ENCODE data around the gene THAP2.

THAP2 gene

GRCh38 chr12:71642264-71642663, 21.8 kb upstream of the THAP2 start:
- CTCF ChIA-PET, result no interaction called here
- POLR2A ChIA-PET, result no interaction called here
- no peak for DNase-seq (ENCODE audit: extremely low spot score)
- TF ChIP-seq HDGF (IDR thresholded peaks at IDR 0.05; ENCODE audit: borderline replicate concordance), result no peak
- TF ChIP-seq CTBP1 (IDR thresholded peaks at IDR 0.05; ENCODE audit: borderline replicate concordance), result no peak
- no peak for TF ChIP-seq FOXA1 (IDR thresholded peaks at IDR 0.05)
- no peak for TF ChIP-seq ZNF384 (IDR thresholded peaks at IDR 0.05)
- no peak for TF ChIP-seq SP1 (IDR thresholded peaks at IDR 0.05)
- no peak for TF ChIP-seq ARNT (IDR thresholded peaks at IDR 0.05)
- TF ChIP-seq FOXM1 (IDR thresholded peaks at IDR 0.05; ENCODE audit: borderline replicate concordance), result no peak
- TF ChIP-seq PKNOX1 (IDR thresholded peaks at IDR 0.05), result no peak

DNA sequence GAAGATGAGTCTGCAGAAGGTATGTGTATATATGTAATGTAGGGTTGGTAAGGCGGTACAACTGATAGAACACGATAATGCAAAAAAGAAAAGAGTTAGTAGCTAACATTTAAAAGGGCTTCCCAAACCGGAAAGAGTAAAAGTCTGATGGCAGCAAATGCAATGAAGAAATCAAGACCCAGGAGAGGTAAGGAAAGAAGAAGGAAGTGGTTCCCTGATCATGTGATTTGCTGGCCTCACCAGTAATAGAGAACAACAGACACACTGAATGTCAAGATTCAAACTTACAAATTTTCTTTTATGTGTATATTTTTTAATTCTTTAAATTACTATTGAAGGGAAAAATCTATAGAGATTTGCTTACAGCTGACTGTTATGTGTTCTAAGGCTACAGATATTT, 18.8 kb upstream of the THAP2 start:
- TF ChIP-seq FOXM1 (IDR thresholded peaks at IDR 0.05; ENCODE audit: borderline replicate concordance) (no peak), HDGF (IDR thresholded peaks at IDR 0.05; ENCODE audit: borderline replicate concordance) (no peak), L3MBTL2 (conservative IDR thresholded peaks at IDR 0.05) (no peak)
- no peak for DNase-seq (ENCODE audit: extremely low spot score)
- ChIA-PET CTCF (interaction anchor here (1.3 to 1.8 kb wide), 2 partner anchors 9 to 13 kb away, joined by 3 to 5 read pairs; no protein-coding TSS in a partner anchor), POLR2A (no interaction called here)

- no peak for DNase-seq (ENCODE audit: extremely low spot score)
- ChIA-PET CTCF (interaction anchor here (1.8 kb wide), 1 partner anchor 10 kb away, joined by 5 read pairs; no protein-coding TSS in a partner anchor), POLR2A (interaction anchor here (1.6 kb wide), 1 partner anchor 39 kb away, joined by 3 read pairs; the partner anchor contains the start of gene TMEM19)
- TF ChIP-seq FOXM1 (IDR thresholded peaks at IDR 0.05; ENCODE audit: borderline replicate concordance) (no peak), TARDBP (IDR thresholded peaks at IDR 0.05) (no peak), FOXA1 (IDR thresholded peaks at IDR 0.05) (no peak), CTBP1 (IDR thresholded peaks at IDR 0.05; ENCODE audit: borderline replicate concordance) (no peak), ELF4 (IDR thresholded peaks at IDR 0.05) (no peak), ZNF384 (IDR thresholded peaks at IDR 0.05) (no peak), LEF1 (IDR thresholded peaks at IDR 0.05; ENCODE audit: borderline replicate concordance) (no peak)
Observed at GRCh38 chr12:71646512-71646911, 17.6 kb upstream of the THAP2 start.

GRCh38 chr12:71648537-71648936, 15.6 kb upstream of the THAP2 start:
- POLR2A ChIA-PET, result interaction anchor here (0.7 kb wide), 1 partner anchor 14 kb away, joined by 3 read pairs; no protein-coding TSS in a partner anchor
- no peak for DNase-seq (ENCODE audit: extremely low spot score)
- TF ChIP-seq HDGF (IDR thresholded peaks at IDR 0.05; ENCODE audit: borderline replicate concordance) (no peak), ELF4 (IDR thresholded peaks at IDR 0.05) (no peak), NFRKB (IDR thresholded peaks at IDR 0.05) (no peak), ZNF384 (IDR thresholded peaks at IDR 0.05) (no peak), CTBP1 (IDR thresholded peaks at IDR 0.05; ENCODE audit: borderline replicate concordance) (no peak), TARDBP (IDR thresholded peaks at IDR 0.05) (no peak), L3MBTL2 (conservative IDR thresholded peaks at IDR 0.05) (no peak), SP1 (IDR thresholded peaks at IDR 0.05) (no peak), BHLHE40 (IDR thresholded peaks at IDR 0.05; ENCODE audit: borderline replicate concordance) (no peak), SUZ12 (IDR thresholded peaks at IDR 0.05) (no peak)
- CTCF ChIA-PET, result no interaction called here

DNA sequence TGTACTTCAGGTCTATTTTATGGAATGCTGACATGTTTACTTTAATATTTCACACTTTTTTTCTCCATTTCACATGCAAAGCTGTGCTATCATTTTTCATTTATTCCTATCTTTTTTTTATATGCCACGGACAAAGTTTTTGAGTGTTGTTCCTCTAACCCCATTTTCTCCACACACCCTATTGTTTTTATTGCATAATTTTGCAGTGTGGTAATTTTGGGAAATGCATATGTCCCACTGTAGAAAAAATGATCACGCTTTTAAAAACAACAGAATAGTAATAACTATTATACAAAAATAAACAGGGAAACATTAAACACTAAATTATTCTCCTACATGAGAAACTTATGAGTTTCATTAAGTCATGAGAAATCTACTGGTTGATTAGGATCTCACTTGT, 14.7 kb upstream of the THAP2 start:
- ChIA-PET CTCF (no interaction called here), POLR2A (no interaction called here)
- DNase-seq (ENCODE audit: extremely low spot score), result no peak
- no peak for TF ChIP-seq HDGF (IDR thresholded peaks at IDR 0.05; ENCODE audit: borderline replicate concordance)
- no peak for TF ChIP-seq FOXA1 (IDR thresholded peaks at IDR 0.05)
- no peak for TF ChIP-seq SP1 (IDR thresholded peaks at IDR 0.05)
- TF ChIP-seq BHLHE40 (IDR thresholded peaks at IDR 0.05; ENCODE audit: borderline replicate concordance), result no peak
- TF ChIP-seq L3MBTL2 (conservative IDR thresholded peaks at IDR 0.05), result no peak
- no peak for TF ChIP-seq CTBP1 (IDR thresholded peaks at IDR 0.05; ENCODE audit: borderline replicate concordance)
- no peak for TF ChIP-seq ELF4 (IDR thresholded peaks at IDR 0.05)
- no peak for TF ChIP-seq ARNT (IDR thresholded peaks at IDR 0.05)
- TF ChIP-seq ZNF384 (IDR thresholded peaks at IDR 0.05), result no peak
- no peak for TF ChIP-seq TARDBP (IDR thresholded peaks at IDR 0.05)
- TF ChIP-seq LEF1 (IDR thresholded peaks at IDR 0.05; ENCODE audit: borderline replicate concordance), result no peak

DNA sequence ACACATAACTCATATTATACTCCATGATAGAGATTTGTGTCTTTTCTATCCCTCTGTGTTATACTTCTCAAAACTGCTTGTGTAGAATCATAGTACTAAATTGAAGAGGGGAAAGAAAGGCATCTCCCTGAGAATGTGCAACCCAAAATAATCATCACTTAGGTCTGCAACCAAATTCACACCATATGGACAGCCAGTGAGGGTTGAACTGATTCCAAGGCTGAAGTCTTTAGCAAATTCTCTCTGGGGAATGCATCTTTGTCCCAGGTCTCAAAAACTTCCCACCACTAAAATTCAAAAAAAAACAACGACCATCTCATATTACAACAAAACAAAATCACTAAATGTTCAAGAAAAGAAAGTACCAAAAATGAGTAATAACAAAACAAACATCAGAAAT, 11.4 kb upstream of the THAP2 start:
- TF ChIP-seq ELF4 (IDR thresholded peaks at IDR 0.05) (no peak), PKNOX1 (IDR thresholded peaks at IDR 0.05) (no peak), FOXA1 (IDR thresholded peaks at IDR 0.05) (no peak), CTBP1 (IDR thresholded peaks at IDR 0.05; ENCODE audit: borderline replicate concordance) (no peak), SP1 (IDR thresholded peaks at IDR 0.05) (no peak), BHLHE40 (IDR thresholded peaks at IDR 0.05; ENCODE audit: borderline replicate concordance) (no peak), LEF1 (IDR thresholded peaks at IDR 0.05; ENCODE audit: borderline replicate concordance) (no peak), FOXM1 (IDR thresholded peaks at IDR 0.05; ENCODE audit: borderline replicate concordance) (no peak), TARDBP (IDR thresholded peaks at IDR 0.05) (no peak), ZNF384 (IDR thresholded peaks at IDR 0.05) (no peak), ARNT (IDR thresholded peaks at IDR 0.05) (no peak)
- ChIA-PET POLR2A (no interaction called here), CTCF (no interaction called here)
- DNase-seq (ENCODE audit: extremely low spot score), result no peak

DNA sequence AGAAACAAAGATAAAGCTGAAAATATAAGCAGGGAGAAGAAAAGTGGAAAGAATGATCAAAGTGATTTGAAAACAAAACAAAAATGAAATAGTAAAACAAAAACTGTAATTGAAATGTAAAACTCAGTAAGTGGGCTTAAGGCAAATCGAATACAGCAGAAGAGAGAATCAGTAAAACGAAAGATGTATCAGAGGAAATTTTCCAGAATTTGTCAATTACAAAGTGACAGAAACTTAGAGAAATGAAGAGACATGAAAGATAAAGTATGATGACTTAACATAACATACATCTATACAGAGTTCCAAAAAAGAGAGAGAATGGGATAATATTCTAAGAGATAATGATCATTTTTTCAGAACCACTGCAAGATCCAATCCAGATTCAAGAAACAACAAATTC, 11.0 kb upstream of the THAP2 start:
- DNase-seq (ENCODE audit: extremely low spot score), result no peak
- CTCF ChIA-PET, result no interaction called here
- POLR2A ChIA-PET, result no interaction called here
- TF ChIP-seq SUZ12 (IDR thresholded peaks at IDR 0.05) (no peak), HDGF (IDR thresholded peaks at IDR 0.05; ENCODE audit: borderline replicate concordance) (no peak), TARDBP (IDR thresholded peaks at IDR 0.05) (no peak), L3MBTL2 (conservative IDR thresholded peaks at IDR 0.05) (no peak), SP1 (IDR thresholded peaks at IDR 0.05) (no peak), CTBP1 (IDR thresholded peaks at IDR 0.05; ENCODE audit: borderline replicate concordance) (no peak), FOXA1 (IDR thresholded peaks at IDR 0.05) (no peak), BHLHE40 (IDR thresholded peaks at IDR 0.05; ENCODE audit: borderline replicate concordance) (no peak), ELF4 (IDR thresholded peaks at IDR 0.05) (no peak), ARNT (IDR thresholded peaks at IDR 0.05) (no peak)
